ENCODE data around the gene LY6G6C.

The LY6G6C gene

DNA sequence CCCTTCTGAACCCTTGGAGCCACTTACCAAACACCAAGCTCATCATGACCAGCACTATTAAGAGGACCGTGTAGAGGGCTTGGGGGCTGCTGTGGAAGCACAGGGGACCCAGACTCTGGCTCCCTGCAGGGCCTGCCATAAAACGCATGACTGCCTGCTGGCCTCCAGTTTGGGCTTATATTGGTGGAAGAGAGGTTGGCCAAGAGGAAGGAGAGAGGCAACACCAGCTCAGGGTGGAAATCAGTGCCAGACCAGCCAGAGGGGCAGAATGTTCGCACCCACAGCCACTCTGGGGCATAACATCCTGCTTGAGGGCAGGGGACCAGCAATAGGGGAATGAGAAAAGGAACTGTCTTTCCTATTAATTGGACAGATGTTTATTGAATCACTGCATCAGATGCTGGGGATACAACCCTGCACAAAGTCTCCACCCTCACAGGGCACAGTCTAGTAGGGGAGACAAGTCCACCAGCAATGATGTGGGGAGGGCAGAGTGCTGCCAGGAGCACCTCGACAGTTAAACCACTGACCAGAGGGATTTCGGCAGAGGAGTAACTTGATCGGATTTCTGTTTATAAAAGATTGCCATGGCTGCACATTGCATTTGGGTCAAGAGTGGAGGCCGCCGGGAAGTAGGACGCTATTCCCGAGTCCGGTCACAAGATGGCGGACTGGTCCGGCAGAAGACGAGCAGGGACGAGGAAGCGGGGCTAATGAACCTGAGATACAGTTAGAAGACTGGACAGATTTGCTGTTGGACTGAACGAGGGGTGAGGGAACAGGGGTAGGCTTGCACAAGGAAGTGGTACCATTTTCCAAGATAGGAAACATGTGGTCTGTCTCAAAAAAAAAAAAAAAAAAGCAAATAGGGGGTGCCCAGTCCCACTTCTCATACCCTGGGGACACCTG is 41.1 kb downstream of the LY6G6C start, which contains the start of gene LY6G5C:
Gene LY6G5C, minus strand, starts transcription at position 842 of the 909 bp plus-strand sequence. Its CDS starts 694 bp downstream, at position 148.
- peak; percentile 82 for DNase-seq (ENCODE audit: low spot score)

GRCh38 chr6:31677955-31678354 is 43.6 kb downstream of the LY6G6C start:
- no peak for DNase-seq (ENCODE audit: low spot score)
- no peak for TF ChIP-seq CTCF (IDR thresholded peaks at IDR 0.05; ENCODE audit: extremely low read depth, missing control alignments)

More for the DNA sequence above, 41.1 kb downstream of the LY6G6C start, which contains the start of gene LY6G5C:
- TF ChIP-seq CTCF (IDR thresholded peaks at IDR 0.05; ENCODE audit: extremely low read depth, missing control alignments), result peak; percentile 90

DNA sequence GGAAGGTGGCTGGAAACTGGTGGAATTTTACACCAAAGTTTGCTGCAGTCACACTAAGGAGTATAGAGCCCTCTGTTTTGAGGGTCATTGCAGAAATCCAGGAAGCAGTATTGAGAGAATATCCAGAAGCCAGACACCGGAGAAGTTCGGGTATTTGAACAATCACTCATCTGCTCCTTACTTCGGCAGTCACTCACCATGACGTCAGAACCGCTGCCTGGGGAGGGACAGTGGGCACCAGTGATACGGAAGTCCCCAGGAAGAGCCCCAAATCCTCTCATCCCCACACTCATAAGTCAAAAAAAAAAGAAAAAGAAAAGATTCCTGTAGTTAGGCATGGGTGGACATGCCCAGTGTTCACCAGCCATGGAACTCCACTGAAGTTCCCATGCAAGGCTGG is 44.6 kb downstream of the LY6G6C start:
- DNase-seq (ENCODE audit: low spot score), result no peak
- TF ChIP-seq CTCF (IDR thresholded peaks at IDR 0.05; ENCODE audit: extremely low read depth, missing control alignments), result no peak

DNA sequence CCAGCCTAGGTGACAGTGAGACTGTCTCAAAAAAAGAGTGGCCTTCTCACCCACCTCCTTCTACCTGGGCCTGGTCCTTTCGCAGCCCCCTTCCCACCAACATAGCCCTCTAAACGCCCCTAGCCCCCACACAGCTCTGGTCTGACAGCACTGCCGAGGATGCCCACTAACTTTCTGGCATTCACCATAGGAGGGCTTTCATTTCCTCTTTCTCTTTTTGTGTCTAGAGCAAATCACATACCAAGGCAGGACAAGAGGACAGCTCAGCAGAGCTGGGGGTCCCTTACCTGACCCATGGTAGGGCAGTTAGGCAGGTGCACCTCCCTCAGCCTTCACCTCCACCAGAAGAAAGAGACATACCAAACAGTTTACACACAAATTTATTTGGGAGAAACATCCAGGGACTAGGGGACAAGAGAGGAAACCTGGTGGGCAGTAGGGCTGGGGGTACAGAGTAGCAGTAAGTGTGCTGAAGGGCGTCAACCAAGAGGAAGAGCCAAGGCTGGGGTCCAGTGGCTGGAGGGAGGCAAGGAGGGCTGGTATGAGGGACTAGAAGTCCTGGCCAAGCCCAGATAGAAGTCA is 45.1 kb downstream of the LY6G6C start:
- DNase-seq (ENCODE audit: low spot score), result no peak
- TF ChIP-seq CTCF (IDR thresholded peaks at IDR 0.05; ENCODE audit: extremely low read depth, missing control alignments), result no peak

- TF ChIP-seq CTCF (IDR thresholded peaks at IDR 0.05; ENCODE audit: extremely low read depth, missing control alignments), result no peak
Measured at GRCh38 chr6:31669676-31670075, 51.9 kb downstream of the LY6G6C start, which contains the start of gene LY6G5B. TSS of gene LY6G5B (plus strand) at chr6:31669976. CDS start at chr6:31670951, 975 bp downstream.

More at GRCh38 chr6:31669676-31670075, 51.9 kb downstream of the LY6G6C start, which contains the start of gene LY6G5B:
- DNase-seq (ENCODE audit: low spot score), result no peak
